NCI-H187 treated with DMSO at 0.1 percent for 48 hours (cell line): ENCODE results near the gene MMP2.

Source experiments
- DNase-seq: peaks from one replicate; lab custom pipeline; 2025; lab: John Stamatoyannopoulos, UW

Gene MMP2

GRCh38 chr16:55494994-55495421 lies 16.0 kb downstream of the MMP2 start:
- no peak for DNase-seq

- no peak for DNase-seq
These were observed 16.8 kb downstream of the MMP2 start for GRCh38 chr16:55495616-55496289.

- DNase-seq = no peak
These were observed 17.6 kb downstream of the MMP2 start for GRCh38 chr16:55496509-55497145.

GRCh38 chr16:55497558-55497957 lies 18.6 kb downstream of the MMP2 start:
- DNase-seq = no peak

GRCh38 chr16:55498101-55498500 lies 19.1 kb downstream of the MMP2 start:
- no peak for DNase-seq

GRCh38 chr16:55499281-55499680 lies 20.3 kb downstream of the MMP2 start:
- no peak for DNase-seq

- DNase-seq = no peak
These were observed 21.0 kb downstream of the MMP2 start for GRCh38 chr16:55499951-55500529.

GRCh38 chr16:55500530-55501011 lies 21.6 kb downstream of the MMP2 start:
- DNase-seq = no peak

- no peak for DNase-seq
These were observed 22.7 kb downstream of the MMP2 start for GRCh38 chr16:55501549-55502322.

GRCh38 chr16:55502801-55503366 lies 23.9 kb downstream of the MMP2 start:
- DNase-seq = peak; percentile 5

GRCh38 chr16:55503726-55504550 lies 24.9 kb downstream of the MMP2 start:
- no peak for DNase-seq

- DNase-seq = no peak
These were observed 26.5 kb downstream of the MMP2 start for GRCh38 chr16:55505333-55506015.

- DNase-seq = no peak
These were observed 27.1 kb downstream of the MMP2 start for GRCh38 chr16:55506083-55506482.

- no peak for DNase-seq
These were observed 27.7 kb downstream of the MMP2 start for GRCh38 chr16:55506708-55507107.

GRCh38 chr16:55508271-55508921 lies 29.4 kb downstream of the MMP2 start:
- DNase-seq = no peak

GRCh38 chr16:55508941-55509931 lies 30.2 kb downstream of the MMP2 start, which contains the start of gene LPCAT2:
Gene LPCAT2 (plus strand): TSS chr16:55509072. CDS start chr16:55509182, 110 bp downstream.
- DNase-seq = no peak

- no peak for DNase-seq
These were observed 31.3 kb downstream of the MMP2 start for GRCh38 chr16:55510185-55510805.

- DNase-seq = no peak
These were observed 33.9 kb downstream of the MMP2 start for GRCh38 chr16:55512941-55513340.
